GM23248 (cell line): ENCODE measurements around the gene CRISPLD2.

Experiments
- EZH2 ChIP-seq: fragments of 200-600 bp; sonication (generic); IDR thresholded peaks from 2 replicates; pipeline ENCODE4 v1.6.1; 2018; ENCODE audit warnings: antibody characterized with exemption, mild to moderate bottlenecking; ENCODE audit not compliant: insufficient read depth, poor library complexity, severe bottlenecking
- EZH2phosphoT487 ChIP-seq: fragments of 200-600 bp; sonication (generic); IDR thresholded peaks from 2 replicates; pipeline ENCODE4 v1.6.1; 2018; ENCODE audit warnings: antibody characterized with exemption, moderate library complexity, mild to moderate bottlenecking, low read depth; ENCODE audit not compliant: insufficient read depth

- no peak for TF ChIP-seq EZH2
- no peak for TF ChIP-seq EZH2phosphoT487
These were observed 135.6 kb downstream of the CRISPLD2 start for GRCh38 chr16:84955427-84955826.
